NCI-H226 (cell line): Measurements from ENCODE around the gene TAX1BP1.
A peak's percentile ranks its signal among the peaks of the same experiment; 100 is the strongest.
"Not testable (repeated sequence)": the region's sequence is repeated elsewhere in the genome, so short reads cannot be mapped to it uniquely, and the experiment has no call there.

Source experiments
- DNase-seq: peaks from one replicate; pipeline ENCODE4 v3.0.0-alpha.2; 2015

Gene TAX1BP1

GRCh38 chr7:27846388-27846787 is 106.4 kb downstream of the TAX1BP1 start:
- no peak for DNase-seq

GRCh38 chr7:27850531-27850930 is 110.6 kb downstream of the TAX1BP1 start:
- DNase-seq = no peak

- not testable (repeated sequence) for DNase-seq
Observed at GRCh38 chr7:27856703-27857485, 116.9 kb downstream of the TAX1BP1 start.

- no peak for DNase-seq
Observed at GRCh38 chr7:27860800-27861199, 120.8 kb downstream of the TAX1BP1 start.

GRCh38 chr7:27861747-27862146 is 121.8 kb downstream of the TAX1BP1 start:
- DNase-seq = no peak

GRCh38 chr7:27863880-27864279 is 123.9 kb downstream of the TAX1BP1 start:
- DNase-seq = no peak

GRCh38 chr7:27866256-27866655 is 126.3 kb downstream of the TAX1BP1 start:
- no peak for DNase-seq

- DNase-seq = no peak
Observed at GRCh38 chr7:27866828-27867672, 127.1 kb downstream of the TAX1BP1 start.

GRCh38 chr7:27868131-27868550 is 128.2 kb downstream of the TAX1BP1 start:
- DNase-seq = no peak

GRCh38 chr7:27869056-27869455 is 129.1 kb downstream of the TAX1BP1 start:
- no peak for DNase-seq

- DNase-seq = no peak
Observed at GRCh38 chr7:27870595-27870994, 130.6 kb downstream of the TAX1BP1 start.

- DNase-seq = no peak
Observed at GRCh38 chr7:27871086-27871485, 131.1 kb downstream of the TAX1BP1 start.

- DNase-seq = no peak
Observed at GRCh38 chr7:27871866-27872265, 131.9 kb downstream of the TAX1BP1 start.

- DNase-seq = no peak
Observed at GRCh38 chr7:27872356-27873275, 132.7 kb downstream of the TAX1BP1 start.

GRCh38 chr7:27873981-27874957 is 134.3 kb downstream of the TAX1BP1 start:
- DNase-seq = peak; percentile 92

- DNase-seq = no peak
Observed at GRCh38 chr7:27875061-27875460, 135.1 kb downstream of the TAX1BP1 start.

- DNase-seq = no peak
Observed at GRCh38 chr7:27875832-27876231, 135.9 kb downstream of the TAX1BP1 start.

- DNase-seq = no peak
Observed at GRCh38 chr7:27876756-27877155, 136.8 kb downstream of the TAX1BP1 start.
